HL-60 (cell line): ENCODE data around the gene TAS2R1.

Experiments
- DNase-seq, 2 experiments: peaks; one replicate each; pipeline ENCODE4 v3.0.0-alpha.2; 2010 to 2020; ENCODE audit warnings: low read depth in 1 of 2, low spot score in 1 of 2
- H3K27ac ChIP-seq: fragments of 250-450 bp; sonication (Bioruptor Pico); replicated peaks from 2 replicates; pipeline ENCODE4 v1.5.1; 2020; ENCODE audit warnings: mild to moderate bottlenecking, moderate library complexity
- H3K27me3 ChIP-seq: fragments of 250-450 bp; sonication (Bioruptor Pico); 2 replicates; pipeline ENCODE4 v1.5.1; 2021; ENCODE audit warnings: mild to moderate bottlenecking, moderate library complexity; ENCODE audit not compliant: insufficient read depth, poor library complexity, severe bottlenecking
- H3K4me3 ChIP-seq: replicated peaks from 2 replicates; pipeline ENCODE4 v1.5.1; 2011; ENCODE audit warnings: mild to moderate bottlenecking, control low read depth, low read length; ENCODE audit not compliant: insufficient read depth
- CTCF ChIP-seq: IDR thresholded peaks from one replicate; pipeline ENCODE4 v1.5.1; 2011; ENCODE audit warnings: low read length, control low read depth, inconsistent platforms; ENCODE audit not compliant: insufficient read depth
- GABPA ChIP-seq: IDR thresholded peaks from 2 replicates; pipeline ENCODE4 v1.6.1; 2012; ENCODE audit warnings: low read depth
- POLR2AphosphoS5 ChIP-seq: IDR thresholded peaks from 2 replicates; pipeline ENCODE4 v1.6.1; 2012; ENCODE audit warnings: low read depth
- REST ChIP-seq: IDR thresholded peaks from 2 replicates; pipeline ENCODE4 v1.6.1; 2012; ENCODE audit warnings: low read depth; ENCODE audit not compliant: insufficient replicate concordance
- SPI1 ChIP-seq: IDR thresholded peaks from 2 replicates; pipeline ENCODE4 v1.6.1; 2012; ENCODE audit warnings: low read depth, mild to moderate bottlenecking, borderline replicate concordance

TAS2R1 gene

GRCh38 chr5:9626955-9627354 lies 3.2 kb downstream of the TAS2R1 start:
- TF ChIP-seq GABPA (no peak), REST (no peak), CTCF (no peak), SPI1 (no peak), POLR2AphosphoS5 (no peak)
- Histone ChIP-seq H3K27ac (no peak overlapping the region), H3K4me3 (no peak overlapping the region), H3K27me3 (no peaks in the 10 kb centered on the region)
- no peak for DNase-seq

GRCh38 chr5:9625731-9626130 lies 4.4 kb downstream of the TAS2R1 start:
- H3K4me3 ChIP-seq = no peak overlapping the region
- DNase-seq = no peak
- H3K27me3 ChIP-seq = no peaks in the 10 kb centered on the region
- TF ChIP-seq POLR2AphosphoS5 (no peak), GABPA (no peak), REST (no peak), SPI1 (no peak), CTCF (no peak)
- no peak overlapping the region for H3K27ac ChIP-seq

- H3K27me3 ChIP-seq = no peaks in the 10 kb centered on the region
- no peak overlapping the region for H3K4me3 ChIP-seq
- H3K27ac ChIP-seq = no peak overlapping the region
- TF ChIP-seq REST (no peak), POLR2AphosphoS5 (no peak)
- no peak for DNase-seq
Observed at GRCh38 chr5:9625286-9625685, 4.9 kb downstream of the TAS2R1 start.
